GM12878 (cell line): ENCODE results near the gene ARHGEF25. TPM values are rescaled to one million over a fixed set of nuclear protein-coding genes. Genes with fewer than 3 reads are reported as not detected.

Experiments
- ATAC-seq: fragments of 200-7000 bp; cut with Tn5 transposase; 3 replicates; pipeline ENCODE4 v1.9.1; 2020; ENCODE audit warnings: mild to moderate bottlenecking, moderate library complexity
- BruUV-seq: library from RNA; stranded (reverse); fragments of 400-500 nt; replicated peaks from 2 replicates; lab custom pipeline; 2021; lab: Mats Ljungman, UMichigan
- CTCF ChIA-PET: fragments of 300-600 bp; sonication (Branson Sonifier 250); formaldehyde crosslinking; extraction: SDS; loops from one replicate; lab custom pipeline; 2021; ENCODE audit warnings: inconsistent platforms; lab: Yijun Ruan, JAX
- POLR2A ChIA-PET: fragments of 350-600 bp; formaldehyde crosslinking; extraction: SDS; loops from one replicate; lab custom pipeline; 2021; ENCODE audit warnings: inconsistent platforms; lab: Charles Lee
- RAD21 ChIA-PET: fragments of 300-600 bp; sonication (Branson Sonifier 250); formaldehyde crosslinking; loops from one replicate; lab custom pipeline; 2023; ENCODE audit warnings: antibody characterized with exemption; ENCODE audit not compliant: unreplicated experiment; lab: Charles Lee
- SMC1A ChIA-PET: fragments of 300-600 bp; sonication (Branson Sonifier 250); formaldehyde crosslinking; loops from one replicate; lab custom pipeline; 2023; ENCODE audit not compliant: unreplicated experiment, uncharacterized antibody; lab: Charles Lee
- DNase-seq: peaks from one replicate; pipeline ENCODE4 v3.0.0-alpha.2; 2011; ENCODE audit warnings: low read depth, low spot score
- FAIRE-seq: peaks from 3 replicates; lab custom pipeline; 2011; peaks lifted over from hg19 to GRCh38; lab: Jason Lieb, UNC
- H2AFZ ChIP-seq: 2 replicates; pipeline ENCODE4 v1.6.0; 2011; ENCODE audit warnings: low read depth, low read length, control low read depth; ENCODE audit not compliant: control insufficient read depth
- H3K27ac ChIP-seq: 2 replicates; pipeline ENCODE4 v1.5.1; 2011; ENCODE audit warnings: control low read depth; ENCODE audit not compliant: control insufficient read depth, insufficient read depth
- H3K27me3 ChIP-seq, 2 experiments: replicated peaks in 1 of 2; 2 replicates each; pipeline versions ENCODE4 v1.6.0 to v1.6.1; 2011; ENCODE audit warnings: low read length in 1 of 2; ENCODE audit not compliant: control insufficient read depth in 2 of 2, insufficient read depth in 2 of 2
- H3K36me3 ChIP-seq, 2 experiments: 2 replicates each; pipeline ENCODE4 v1.5.1; 2011; ENCODE audit warnings: low read length in 1 of 2; ENCODE audit not compliant: control insufficient read depth in 2 of 2, insufficient read depth in 2 of 2
- H3K4me1 ChIP-seq: 2 replicates; pipeline ENCODE4 v1.6.1; 2011; ENCODE audit warnings: mild to moderate bottlenecking, low read length, moderate library complexity, mixed read lengths; ENCODE audit not compliant: control insufficient read depth, insufficient read depth
- H3K4me2 ChIP-seq: 2 replicates; pipeline ENCODE4 v1.6.0; 2011; ENCODE audit warnings: control low read depth; ENCODE audit not compliant: control insufficient read depth, insufficient read depth
- H3K4me3 ChIP-seq: fragments of 200-600 bp; sonication (generic); 2 replicates; pipeline ENCODE4 v1.5.1; 2016
- H3K79me2 ChIP-seq: 2 replicates; pipeline ENCODE4 v1.6.0; 2011; ENCODE audit warnings: low read length; ENCODE audit not compliant: control insufficient read depth, insufficient read depth
- H3K9ac ChIP-seq: 2 replicates; pipeline ENCODE4 v1.8.0; 2011; ENCODE audit warnings: low read length, control low read depth, mixed read lengths; ENCODE audit not compliant: control insufficient read depth, insufficient read depth
- H3K9me3 ChIP-seq: replicated peaks from 3 replicates; pipeline ENCODE4 v1.5.1; 2011; ENCODE audit warnings: mild to moderate bottlenecking, low read length; ENCODE audit not compliant: control insufficient read depth, insufficient read depth
- H4K20me1 ChIP-seq: 2 replicates; pipeline ENCODE4 v1.6.0; 2011; ENCODE audit not compliant: control insufficient read depth, insufficient read depth
- CBFB ChIP-seq: IDR thresholded peaks from 2 replicates; pipeline ENCODE4 v1.6.1; 2016; ENCODE audit warnings: antibody characterized with exemption, low read depth
- HDGF ChIP-seq: fragments of 450-650 bp; IDR thresholded peaks from 2 replicates; pipeline ENCODE4 v1.6.1; 2016; ENCODE audit warnings: antibody characterized with exemption
- MYC ChIP-seq: IDR thresholded peaks from 2 replicates; pipeline ENCODE4 v1.6.1; 2011; ENCODE audit warnings: mild to moderate bottlenecking, low read length, moderate library complexity, inconsistent platforms; ENCODE audit not compliant: insufficient read depth, insufficient replicate concordance, insufficient read length, severe bottlenecking
- POLR2A ChIP-seq: IDR thresholded peaks from 2 replicates; pipeline ENCODE4 v1.6.1; 2011; ENCODE audit warnings: low read depth, mild to moderate bottlenecking, low read length
- RB1 ChIP-seq: fragments of 450-650 bp; formaldehyde crosslinking; IDR thresholded peaks from 2 replicates; pipeline ENCODE4 v1.6.1; 2017; ENCODE audit warnings: mild to moderate bottlenecking, borderline replicate concordance
- TCF12 ChIP-seq: IDR thresholded peaks from 2 replicates; pipeline ENCODE4 v1.6.1; 2011; ENCODE audit warnings: low read depth, mild to moderate bottlenecking, low read length
- YY1 ChIP-seq: IDR thresholded peaks from 2 replicates; pipeline ENCODE4 v1.6.1; 2011; ENCODE audit warnings: low read depth, mild to moderate bottlenecking, low read length
- WGBS: methylation state at CpG from one replicate; pipeline ENCODE4 v1.1.6; 2016; ENCODE audit warnings: low lambda C conversion rate; ENCODE audit not compliant: insufficient replicate concordance, insufficient coverage; ENCODE audit errors: missing lambda C conversion rate; 5-methylcytosine and 5-hydroxymethylcytosine counted together
- in situ Hi-C: fragments of 300-500 bp; cut with MboI; formaldehyde crosslinking; loops from 9 replicates; pipeline ENCODE4 v1.14.3; 2018; ENCODE audit warnings: mixed read lengths
- intact Hi-C: fragments of 100-400 bp; cut with micrococcal nuclease; formaldehyde crosslinking; loops from one replicate; pipeline ENCODE4 v1.14.2; 2022; ENCODE audit not compliant: unreplicated experiment
- polyA plus RNA-seq, 11 experiments: library from polyadenylated mRNA; depleted of rRNA in 4 of 11; unstranded in 6 of 11; stranded (reverse) in 5 of 11; fragments of >200 nt; fragmentation: Nextera tagmentation in 4 of 11; fragmentation: Illumina TruSeq in 1 of 11; extraction: Ambion mirVana in 4 of 11; extraction: Trizol in 1 of 11; gene quantifications; 1 replicate in 1 of 11; 2 replicates in 10 of 11; pipeline versions ENCODE4 v1.2.1 to v1.2.3, GENCODE V29; 2011 to 2016; ENCODE audit warnings: inconsistent platforms in 2 of 11, missing spikeins in 2 of 11, low read depth in 1 of 11
- total RNA-seq, 4 experiments: library from RNA; depleted of rRNA in 3 of 4; stranded (reverse); fragments of >200 nt in 3 of 4; fragmentation: Illumina TruSeq in 1 of 4; extraction: Trizol in 1 of 4; gene quantifications; 2 replicates each; pipeline versions ENCODE4 v1.2.1 to v1.2.3, GENCODE V29; 2013 to 2021
- TF ChIP-seq, protein P1 (sequence below): fragments of 450-650 bp; IDR thresholded peaks from 2 replicates; pipeline ENCODE4 v1.6.1; 2017; ENCODE audit warnings: mild to moderate bottlenecking, moderate library complexity
- TF ChIP-seq, protein P2 (sequence below): fragments of 450-650 bp; formaldehyde crosslinking; IDR thresholded peaks from 2 replicates; pipeline ENCODE4 v1.4.0; 2020; ENCODE audit warnings: mild to moderate bottlenecking, moderate library complexity
- TF ChIP-seq, protein P3 (sequence below): fragments of 150-350 bp; IDR thresholded peaks from 2 replicates; pipeline ENCODE4 v1.6.1; 2014; ENCODE audit warnings: mild to moderate bottlenecking, low read depth, low read length
- TF ChIP-seq, protein P4 (sequence below): IDR thresholded peaks from 2 replicates; pipeline ENCODE4 v1.6.1; 2011; ENCODE audit warnings: mild to moderate bottlenecking, low read depth, low read length, moderate library complexity; ENCODE audit not compliant: insufficient replicate concordance

ARHGEF25 gene
- total and polyA plus RNA-seq, 10 of the 15 experiments (the other 5 are each of a cell fraction or from before 2014, with no cell fraction given), result 0.08 to 4.5 (median 1.2) TPM; not detected in 3

DNA sequence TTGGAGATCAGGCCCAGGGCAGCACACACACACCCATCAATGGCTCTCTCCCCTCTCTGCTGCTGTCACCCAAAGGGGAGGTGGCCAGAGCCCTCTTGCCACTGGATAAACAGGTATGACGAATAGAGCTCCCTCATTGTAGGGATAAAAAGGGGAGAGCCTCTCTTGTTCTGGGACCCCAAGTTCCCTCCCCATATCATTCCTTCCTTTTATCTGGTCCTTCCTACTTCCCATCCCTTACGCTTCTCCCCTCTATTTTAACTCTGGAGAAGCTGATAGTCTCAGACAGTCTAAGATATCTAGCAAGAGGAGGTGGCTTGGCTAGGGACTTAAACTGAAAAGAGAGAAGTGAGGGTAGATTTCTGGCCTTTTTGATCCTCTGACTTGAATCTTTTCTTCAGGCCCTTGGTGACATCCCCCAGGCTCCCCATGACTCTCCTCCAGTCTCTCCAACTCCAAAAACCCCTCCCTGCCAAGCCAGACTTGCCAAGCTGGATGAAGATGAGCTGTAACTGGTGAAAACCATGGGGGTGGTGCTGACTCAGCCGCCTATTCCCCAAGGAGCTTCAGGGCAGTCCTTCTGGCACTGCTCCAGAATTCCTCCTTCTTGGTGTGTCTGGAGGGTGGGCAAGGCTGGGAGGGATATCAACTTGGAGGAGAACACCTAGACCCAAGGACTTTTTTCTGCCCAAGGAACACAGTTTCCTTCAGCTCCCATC lies 5.3 kb downstream of the ARHGEF25 start (continued):
- no peak for TF ChIP-seq MYC
- TF ChIP-seq, protein P1, sequence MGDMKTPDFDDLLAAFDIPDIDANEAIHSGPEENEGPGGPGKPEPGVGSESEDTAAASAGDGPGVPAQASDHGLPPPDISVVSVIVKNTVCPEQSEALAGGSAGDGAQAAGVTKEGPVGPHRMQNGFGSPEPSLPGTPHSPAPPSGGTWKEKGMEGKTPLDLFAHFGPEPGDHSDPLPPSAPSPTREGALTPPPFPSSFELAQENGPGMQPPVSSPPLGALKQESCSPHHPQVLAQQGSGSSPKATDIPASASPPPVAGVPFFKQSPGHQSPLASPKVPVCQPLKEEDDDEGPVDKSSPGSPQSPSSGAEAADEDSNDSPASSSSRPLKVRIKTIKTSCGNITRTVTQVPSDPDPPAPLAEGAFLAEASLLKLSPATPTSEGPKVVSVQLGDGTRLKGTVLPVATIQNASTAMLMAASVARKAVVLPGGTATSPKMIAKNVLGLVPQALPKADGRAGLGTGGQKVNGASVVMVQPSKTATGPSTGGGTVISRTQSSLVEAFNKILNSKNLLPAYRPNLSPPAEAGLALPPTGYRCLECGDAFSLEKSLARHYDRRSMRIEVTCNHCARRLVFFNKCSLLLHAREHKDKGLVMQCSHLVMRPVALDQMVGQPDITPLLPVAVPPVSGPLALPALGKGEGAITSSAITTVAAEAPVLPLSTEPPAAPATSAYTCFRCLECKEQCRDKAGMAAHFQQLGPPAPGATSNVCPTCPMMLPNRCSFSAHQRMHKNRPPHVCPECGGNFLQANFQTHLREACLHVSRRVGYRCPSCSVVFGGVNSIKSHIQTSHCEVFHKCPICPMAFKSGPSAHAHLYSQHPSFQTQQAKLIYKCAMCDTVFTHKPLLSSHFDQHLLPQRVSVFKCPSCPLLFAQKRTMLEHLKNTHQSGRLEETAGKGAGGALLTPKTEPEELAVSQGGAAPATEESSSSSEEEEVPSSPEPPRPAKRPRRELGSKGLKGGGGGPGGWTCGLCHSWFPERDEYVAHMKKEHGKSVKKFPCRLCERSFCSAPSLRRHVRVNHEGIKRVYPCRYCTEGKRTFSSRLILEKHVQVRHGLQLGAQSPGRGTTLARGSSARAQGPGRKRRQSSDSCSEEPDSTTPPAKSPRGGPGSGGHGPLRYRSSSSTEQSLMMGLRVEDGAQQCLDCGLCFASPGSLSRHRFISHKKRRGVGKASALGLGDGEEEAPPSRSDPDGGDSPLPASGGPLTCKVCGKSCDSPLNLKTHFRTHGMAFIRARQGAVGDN, result no peak

DNA sequence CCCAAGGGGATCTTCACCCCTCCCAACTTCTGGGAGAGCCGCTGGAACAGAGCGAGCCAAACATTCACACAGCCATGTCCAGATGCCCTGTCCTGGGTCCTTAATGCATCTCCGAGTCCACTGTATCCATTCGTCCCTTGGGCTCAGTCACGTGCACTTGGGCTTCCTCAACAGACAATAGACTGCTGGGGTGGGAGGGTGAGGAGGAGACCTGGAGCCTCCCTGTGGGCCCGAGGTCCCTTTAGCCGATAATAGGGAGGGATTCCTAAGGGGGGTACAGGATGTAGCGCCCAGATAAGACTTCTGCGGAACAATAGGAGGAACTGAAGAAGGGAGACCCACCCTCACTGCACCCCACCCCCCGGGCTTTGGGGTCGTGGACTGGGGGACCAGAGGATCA lies 6.7 kb downstream of the ARHGEF25 start:
- H3K27me3 ChIP-seq, result peaks cover 23 to 24% of the 10 kb centered on the region in 2 experiments; a peak in 3 of 4 replicates
- TF ChIP-seq YY1 (no peak), TCF12 (no peak), HDGF (no peak), RB1 (no peak), POLR2A (no peak), CBFB (no peak)
- TF ChIP-seq, protein P2, sequence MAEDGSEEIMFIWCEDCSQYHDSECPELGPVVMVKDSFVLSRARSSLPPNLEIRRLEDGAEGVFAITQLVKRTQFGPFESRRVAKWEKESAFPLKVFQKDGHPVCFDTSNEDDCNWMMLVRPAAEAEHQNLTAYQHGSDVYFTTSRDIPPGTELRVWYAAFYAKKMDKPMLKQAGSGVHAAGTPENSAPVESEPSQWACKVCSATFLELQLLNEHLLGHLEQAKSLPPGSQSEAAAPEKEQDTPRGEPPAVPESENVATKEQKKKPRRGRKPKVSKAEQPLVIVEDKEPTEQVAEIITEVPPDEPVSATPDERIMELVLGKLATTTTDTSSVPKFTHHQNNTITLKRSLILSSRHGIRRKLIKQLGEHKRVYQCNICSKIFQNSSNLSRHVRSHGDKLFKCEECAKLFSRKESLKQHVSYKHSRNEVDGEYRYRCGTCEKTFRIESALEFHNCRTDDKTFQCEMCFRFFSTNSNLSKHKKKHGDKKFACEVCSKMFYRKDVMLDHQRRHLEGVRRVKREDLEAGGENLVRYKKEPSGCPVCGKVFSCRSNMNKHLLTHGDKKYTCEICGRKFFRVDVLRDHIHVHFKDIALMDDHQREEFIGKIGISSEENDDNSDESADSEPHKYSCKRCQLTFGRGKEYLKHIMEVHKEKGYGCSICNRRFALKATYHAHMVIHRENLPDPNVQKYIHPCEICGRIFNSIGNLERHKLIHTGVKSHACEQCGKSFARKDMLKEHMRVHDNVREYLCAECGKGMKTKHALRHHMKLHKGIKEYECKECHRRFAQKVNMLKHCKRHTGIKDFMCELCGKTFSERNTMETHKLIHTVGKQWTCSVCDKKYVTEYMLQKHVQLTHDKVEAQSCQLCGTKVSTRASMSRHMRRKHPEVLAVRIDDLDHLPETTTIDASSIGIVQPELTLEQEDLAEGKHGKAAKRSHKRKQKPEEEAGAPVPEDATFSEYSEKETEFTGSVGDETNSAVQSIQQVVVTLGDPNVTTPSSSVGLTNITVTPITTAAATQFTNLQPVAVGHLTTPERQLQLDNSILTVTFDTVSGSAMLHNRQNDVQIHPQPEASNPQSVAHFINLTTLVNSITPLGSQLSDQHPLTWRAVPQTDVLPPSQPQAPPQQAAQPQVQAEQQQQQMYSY (CRISPR knock-in tag), result no peak
- TF ChIP-seq, protein P3, sequence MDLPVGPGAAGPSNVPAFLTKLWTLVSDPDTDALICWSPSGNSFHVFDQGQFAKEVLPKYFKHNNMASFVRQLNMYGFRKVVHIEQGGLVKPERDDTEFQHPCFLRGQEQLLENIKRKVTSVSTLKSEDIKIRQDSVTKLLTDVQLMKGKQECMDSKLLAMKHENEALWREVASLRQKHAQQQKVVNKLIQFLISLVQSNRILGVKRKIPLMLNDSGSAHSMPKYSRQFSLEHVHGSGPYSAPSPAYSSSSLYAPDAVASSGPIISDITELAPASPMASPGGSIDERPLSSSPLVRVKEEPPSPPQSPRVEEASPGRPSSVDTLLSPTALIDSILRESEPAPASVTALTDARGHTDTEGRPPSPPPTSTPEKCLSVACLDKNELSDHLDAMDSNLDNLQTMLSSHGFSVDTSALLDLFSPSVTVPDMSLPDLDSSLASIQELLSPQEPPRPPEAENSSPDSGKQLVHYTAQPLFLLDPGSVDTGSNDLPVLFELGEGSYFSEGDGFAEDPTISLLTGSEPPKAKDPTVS, result no peak
- TF ChIP-seq, protein P4, sequence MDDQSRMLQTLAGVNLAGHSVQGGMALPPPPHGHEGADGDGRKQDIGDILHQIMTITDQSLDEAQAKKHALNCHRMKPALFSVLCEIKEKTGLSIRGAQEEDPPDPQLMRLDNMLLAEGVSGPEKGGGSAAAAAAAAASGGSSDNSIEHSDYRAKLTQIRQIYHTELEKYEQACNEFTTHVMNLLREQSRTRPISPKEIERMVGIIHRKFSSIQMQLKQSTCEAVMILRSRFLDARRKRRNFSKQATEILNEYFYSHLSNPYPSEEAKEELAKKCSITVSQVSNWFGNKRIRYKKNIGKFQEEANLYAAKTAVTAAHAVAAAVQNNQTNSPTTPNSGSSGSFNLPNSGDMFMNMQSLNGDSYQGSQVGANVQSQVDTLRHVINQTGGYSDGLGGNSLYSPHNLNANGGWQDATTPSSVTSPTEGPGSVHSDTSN, result no peak
- DNase-seq (no peak), ATAC-seq (no peak), FAIRE-seq (no peak)
- H3K4me3 ChIP-seq, result no peak overlapping the region
- ChIA-PET SMC1A (no interaction called here), POLR2A (no interaction called here), RAD21 (no interaction called here), CTCF (interaction anchor here (0.7 to 7.8 kb wide), 2 partner anchors 35 to 143 kb away, joined by 3 to 119 read pairs; no protein-coding TSS in a partner anchor)
- 58% methylated on average over 11 of the region's 11 CpGs for WGBS
- BruUV-seq, result no TSS peak
- H3K4me1 ChIP-seq, result peaks cover 16% of the 10 kb centered on the region
- H3K36me3 ChIP-seq, result no peaks in the 10 kb centered on the region
- intact Hi-C loops (no loop called here), in situ Hi-C loops (no loop called here)
- H3K9ac ChIP-seq, result no peak overlapping the region
- no peaks in the 10 kb centered on the region for H3K79me2 ChIP-seq
- no peak overlapping the region for H3K4me2 ChIP-seq
- H2AFZ ChIP-seq, result no peak overlapping the region
- no peaks in the 10 kb centered on the region for H3K9me3 ChIP-seq
- H3K27ac ChIP-seq, result no peak overlapping the region
- H4K20me1 ChIP-seq, result no peaks in the 10 kb centered on the region
